MCF 10A (cell line): ENCODE data around the gene TPK1. TPM values are rescaled to one million over a fixed set of nuclear protein-coding genes. Genes with fewer than 3 reads are reported as not detected.

ENCODE experiments used
- BruUV-seq: library from RNA; stranded (reverse); fragments of 400-500 nt; replicated peaks from 2 replicates; lab custom pipeline; 2021; lab: Mats Ljungman, UMichigan
- CTCF ChIA-PET: fragments of 300-600 bp; sonication (Branson Sonifier 250); formaldehyde crosslinking; extraction: SDS; loops from one replicate; lab custom pipeline; 2021; ENCODE audit warnings: antibody characterized with exemption, inconsistent platforms; lab: Yijun Ruan, JAX
- POLR2A ChIA-PET: fragments of 300-600, 350-650 bp; sonication (Branson Sonifier 250); formaldehyde crosslinking; extraction: SDS; loops from one replicate; lab custom pipeline; 2020; ENCODE audit warnings: antibody characterized with exemption, inconsistent platforms; lab: Yijun Ruan, JAX
- DNase-seq: peaks from one replicate; pipeline ENCODE4 v3.0.0-alpha.2; 2018; ENCODE audit not compliant: unreplicated experiment
- H3K27ac Mint-ChIP-seq: one replicate; pipeline ENCODE4 v1.8.0; 2022; ENCODE audit warnings: mild to moderate bottlenecking, low read depth, mixed read lengths; ENCODE audit not compliant: unreplicated experiment
- H3K27me3 Mint-ChIP-seq: one replicate; pipeline ENCODE4 v1.8.0; 2022; ENCODE audit warnings: mixed read lengths; ENCODE audit not compliant: insufficient read depth, unreplicated experiment
- H3K36me3 Mint-ChIP-seq: one replicate; pipeline ENCODE4 v1.8.0; 2022; ENCODE audit warnings: mild to moderate bottlenecking, moderate library complexity, mixed read lengths; ENCODE audit not compliant: insufficient read depth, unreplicated experiment
- H3K4me1 Mint-ChIP-seq: one replicate; pipeline ENCODE4 v1.8.0; 2022; ENCODE audit warnings: mixed read lengths; ENCODE audit not compliant: insufficient read depth, unreplicated experiment
- H3K4me3 Mint-ChIP-seq: one replicate; pipeline ENCODE4 v1.8.0; 2022; ENCODE audit warnings: mild to moderate bottlenecking, moderate library complexity, mixed read lengths; ENCODE audit not compliant: unreplicated experiment
- H3K9me3 Mint-ChIP-seq: one replicate; pipeline ENCODE4 v1.8.0; 2022; ENCODE audit warnings: mixed read lengths; ENCODE audit not compliant: unreplicated experiment
- intact Hi-C: fragments of 100-400 bp; cut with micrococcal nuclease; formaldehyde crosslinking; loops from 2 replicates; pipeline ENCODE4 v1.14.1; 2022
- total RNA-seq: library from RNA; stranded (reverse); gene quantifications from 2 replicates; pipeline ENCODE4 v1.2.3, GENCODE V29; 2022
- TF ChIP-seq, protein P1 (sequence below): fragments of 200-600 bp; IDR thresholded peaks from one replicate; pipeline ENCODE4 v1.8.0; 2022; ENCODE audit warnings: antibody characterized with exemption, mild to moderate bottlenecking; ENCODE audit not compliant: unreplicated experiment

Gene TPK1
- total RNA-seq, 1 experiment from 2014 or later = 8.8 TPM

GRCh38 chr7:144565586-144565985 lies 270.3 kb downstream of the TPK1 start:
- TF ChIP-seq, protein P1, sequence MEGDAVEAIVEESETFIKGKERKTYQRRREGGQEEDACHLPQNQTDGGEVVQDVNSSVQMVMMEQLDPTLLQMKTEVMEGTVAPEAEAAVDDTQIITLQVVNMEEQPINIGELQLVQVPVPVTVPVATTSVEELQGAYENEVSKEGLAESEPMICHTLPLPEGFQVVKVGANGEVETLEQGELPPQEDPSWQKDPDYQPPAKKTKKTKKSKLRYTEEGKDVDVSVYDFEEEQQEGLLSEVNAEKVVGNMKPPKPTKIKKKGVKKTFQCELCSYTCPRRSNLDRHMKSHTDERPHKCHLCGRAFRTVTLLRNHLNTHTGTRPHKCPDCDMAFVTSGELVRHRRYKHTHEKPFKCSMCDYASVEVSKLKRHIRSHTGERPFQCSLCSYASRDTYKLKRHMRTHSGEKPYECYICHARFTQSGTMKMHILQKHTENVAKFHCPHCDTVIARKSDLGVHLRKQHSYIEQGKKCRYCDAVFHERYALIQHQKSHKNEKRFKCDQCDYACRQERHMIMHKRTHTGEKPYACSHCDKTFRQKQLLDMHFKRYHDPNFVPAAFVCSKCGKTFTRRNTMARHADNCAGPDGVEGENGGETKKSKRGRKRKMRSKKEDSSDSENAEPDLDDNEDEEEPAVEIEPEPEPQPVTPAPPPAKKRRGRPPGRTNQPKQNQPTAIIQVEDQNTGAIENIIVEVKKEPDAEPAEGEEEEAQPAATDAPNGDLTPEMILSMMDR = no peak
- Mint-ChIP-seq H3K4me1 (peaks cover 4% of the 10 kb centered on the region), H3K4me3 (no peak overlapping the region), H3K9me3 (no peaks in the 10 kb centered on the region), H3K36me3 (no peaks in the 10 kb centered on the region), H3K27ac (no peak overlapping the region), H3K27me3 (no peaks in the 10 kb centered on the region)
- POLR2A ChIA-PET = no interaction called here
- intact Hi-C loops = no loop called here
- CTCF ChIA-PET = interaction anchor here (0.6 kb wide), 1 partner anchor 26 kb away, joined by 4 read pairs; no protein-coding TSS in a partner anchor
- BruUV-seq = no TSS peak
- DNase-seq = no peak

GRCh38 chr7:144549861-144550260 lies 286.0 kb downstream of the TPK1 start:
- no peak overlapping the region for H3K27ac Mint-ChIP-seq
- H3K27me3 Mint-ChIP-seq = no peaks in the 10 kb centered on the region
- TF ChIP-seq, protein P1 = no peak
- intact Hi-C loops = no loop called here
- H3K4me3 Mint-ChIP-seq = no peak overlapping the region
- no TSS peak for BruUV-seq
- H3K36me3 Mint-ChIP-seq = no peaks in the 10 kb centered on the region
- ChIA-PET POLR2A (no interaction called here), CTCF (interaction anchor here (0.6 to 1.2 kb wide), 3 partner anchors 13 to 1541 kb away, joined by 3 to 5 read pairs (median 3); no protein-coding TSS in a partner anchor)
- peaks cover under 1% of the 10 kb centered on the region for H3K4me1 Mint-ChIP-seq
- DNase-seq = no peak
- H3K9me3 Mint-ChIP-seq = no peaks in the 10 kb centered on the region

DNA sequence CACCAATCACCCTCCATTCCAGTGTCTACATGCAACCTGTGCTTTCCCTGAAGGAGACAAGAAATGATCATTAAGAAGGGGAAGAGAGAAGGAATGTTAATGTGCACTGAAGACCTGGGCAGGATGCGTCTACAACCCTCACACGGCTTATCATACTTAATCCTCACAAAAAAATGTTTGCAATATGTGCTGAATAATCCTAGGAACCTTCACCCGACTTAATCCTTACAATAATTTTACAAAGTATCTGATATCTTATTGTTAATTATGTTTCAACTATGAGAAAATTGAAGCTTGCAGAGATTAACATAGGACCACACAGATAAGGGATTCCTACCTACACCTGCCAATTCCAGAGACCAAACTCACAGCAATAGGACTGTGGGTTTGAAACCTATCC lies 287.3 kb downstream of the TPK1 start:
- no TSS peak for BruUV-seq
- Mint-ChIP-seq H3K4me3 (no peak overlapping the region), H3K9me3 (no peaks in the 10 kb centered on the region), H3K27me3 (no peaks in the 10 kb centered on the region), H3K36me3 (no peaks in the 10 kb centered on the region), H3K27ac (no peak overlapping the region), H3K4me1 (peaks cover 6% of the 10 kb centered on the region)
- ChIA-PET POLR2A (no interaction called here), CTCF (interaction anchor here (0.7 kb wide), 1 partner anchor 141 kb away, joined by 7 read pairs; no protein-coding TSS in a partner anchor)
- TF ChIP-seq, protein P1 = no peak
- DNase-seq = no peak
- intact Hi-C loops = no loop called here

DNA sequence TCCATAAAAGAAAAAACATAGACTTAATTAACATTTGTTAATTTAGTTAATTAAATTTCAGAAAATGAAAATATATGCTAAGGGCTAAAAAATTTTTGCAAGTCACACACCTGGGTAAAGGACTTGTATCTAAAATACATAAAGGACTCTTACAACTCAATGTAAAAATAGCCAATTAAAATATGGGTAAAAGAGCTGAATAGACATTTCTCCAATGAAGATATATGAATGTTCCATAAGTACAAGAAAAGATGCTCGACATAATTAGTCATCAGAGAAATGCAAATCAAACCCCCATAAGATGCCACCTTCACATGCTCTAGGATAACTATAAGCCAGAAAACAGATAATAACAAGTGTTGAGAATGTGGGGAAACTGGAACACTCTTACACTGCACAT lies 288.0 kb downstream of the TPK1 start:
- ChIA-PET CTCF (no interaction called here), POLR2A (no interaction called here)
- intact Hi-C loops = no loop called here
- no peak overlapping the region for H3K4me3 Mint-ChIP-seq
- no peaks in the 10 kb centered on the region for H3K9me3 Mint-ChIP-seq
- DNase-seq = no peak
- BruUV-seq = no TSS peak
- no peaks in the 10 kb centered on the region for H3K36me3 Mint-ChIP-seq
- peaks cover 6% of the 10 kb centered on the region for H3K4me1 Mint-ChIP-seq
- no peaks in the 10 kb centered on the region for H3K27me3 Mint-ChIP-seq
- TF ChIP-seq, protein P1 = no peak
- no peak overlapping the region for H3K27ac Mint-ChIP-seq
